PC-3 (cell line): ENCODE results near the gene EBF4. TPM values are rescaled to one million over a fixed set of nuclear protein-coding genes. Genes with fewer than 3 reads are reported as not detected.

Experiments
- ATAC-seq: fragments of 200-7000 bp; cut with Tn5 transposase; 2 replicates; pipeline ENCODE4 v1.9.1; 2020; ENCODE audit warnings: mild to moderate bottlenecking, moderate library complexity
- BruUV-seq: library from RNA; stranded (reverse); fragments of 400-500 nt; replicated peaks from 2 replicates; lab custom pipeline; 2021; lab: Mats Ljungman, UMichigan
- CTCF ChIA-PET: fragments of 300-600 bp; sonication (Branson Sonifier 250); formaldehyde crosslinking; loops from one replicate; lab custom pipeline; 2022; ENCODE audit warnings: antibody characterized with exemption; lab: Charles Lee
- POLR2A ChIA-PET: fragments of 300-600 bp; sonication (Branson Sonifier 250); formaldehyde crosslinking; loops from one replicate; lab custom pipeline; 2022; ENCODE audit warnings: antibody characterized with exemption; ENCODE audit not compliant: unreplicated experiment; lab: Charles Lee
- DNase-seq: peaks from one replicate; pipeline ENCODE4 v3.0.0-alpha.2; 2015
- H2AFZ ChIP-seq: fragments of 300-600 bp; sonication (generic); 2 replicates; pipeline ENCODE4 v1.6.0; 2016; ENCODE audit warnings: antibody characterized with exemption, low read length
- H3F3A ChIP-seq: fragments of 300-600 bp; sonication (generic); one replicate; pipeline ENCODE4 v1.6.0; 2017; ENCODE audit warnings: antibody characterized with exemption, low read length, control low read depth, mild to moderate bottlenecking; ENCODE audit not compliant: unreplicated experiment
- H3K27ac ChIP-seq: fragments of 300-600 bp; sonication (generic); 2 replicates; pipeline ENCODE4 v1.5.1; 2016; ENCODE audit warnings: mild to moderate bottlenecking, low read length
- H3K27me3 ChIP-seq: fragments of 300-600 bp; sonication (generic); 2 replicates; pipeline ENCODE4 v1.6.1; 2016; ENCODE audit warnings: low read length, mixed read lengths
- H3K36me3 ChIP-seq: fragments of 300-600 bp; sonication (generic); 2 replicates; pipeline ENCODE4 v1.6.1; 2016; ENCODE audit warnings: low read depth, mixed run types, low read length, mixed read lengths
- H3K4me1 ChIP-seq: fragments of 300-600 bp; sonication (generic); 2 replicates; pipeline ENCODE4 v1.5.1; 2016; ENCODE audit warnings: low read length; ENCODE audit not compliant: insufficient read depth
- H3K4me2 ChIP-seq: fragments of 300-600 bp; sonication (generic); 2 replicates; pipeline ENCODE4 v1.6.0; 2016; ENCODE audit warnings: low read length
- H3K4me3 ChIP-seq: fragments of 300-600 bp; sonication (generic); 2 replicates; pipeline ENCODE4 v1.5.1; 2016; ENCODE audit warnings: mild to moderate bottlenecking, low read length, mixed read lengths
- H3K79me2 ChIP-seq: fragments of 300-600 bp; sonication (generic); 2 replicates; pipeline ENCODE4 v1.6.1; 2017; ENCODE audit warnings: low read length, mixed read lengths
- H3K9ac ChIP-seq: fragments of 300-600 bp; sonication (generic); 2 replicates; pipeline ENCODE4 v1.6.0; 2016; ENCODE audit warnings: mild to moderate bottlenecking, low read length
- H3K9me2 ChIP-seq: fragments of 300-600 bp; sonication (generic); replicated peaks from 2 replicates; pipeline ENCODE4 v1.6.1; 2016; ENCODE audit warnings: mixed run types, low read length, mixed read lengths
- H3K9me3 ChIP-seq: fragments of 300-600 bp; sonication (generic); 2 replicates; pipeline ENCODE4 v1.6.1; 2016; ENCODE audit warnings: low read length, mixed read lengths
- H4K20me1 ChIP-seq: fragments of 300-600 bp; sonication (generic); 2 replicates; pipeline ENCODE4 v1.6.1; 2016; ENCODE audit warnings: low read length, mixed read lengths
- CTCF ChIP-seq: fragments of 300-600 bp; sonication (generic); conservative IDR thresholded peaks from 2 replicates; pipeline ENCODE4 v1.5.1; 2017; ENCODE audit warnings: antibody characterized with exemption, low read depth, mild to moderate bottlenecking, low read length
- EZH2 ChIP-seq: fragments of 300-600 bp; sonication (generic); IDR thresholded peaks from one replicate; pipeline ENCODE4 v1.6.1; 2017; ENCODE audit warnings: antibody characterized with exemption, mild to moderate bottlenecking, low read length; ENCODE audit not compliant: unreplicated experiment
- EZH2phosphoT487 ChIP-seq: fragments of 300-600 bp; sonication (generic); IDR thresholded peaks from 2 replicates; pipeline ENCODE4 v1.6.1; 2018; ENCODE audit warnings: mild to moderate bottlenecking, antibody characterized with exemption, low read length, borderline replicate concordance
- intact Hi-C: fragments of 100-400 bp; cut with micrococcal nuclease; formaldehyde crosslinking; loops from 2 replicates; pipeline ENCODE4 v1.9.0; 2023
- total RNA-seq: library from RNA; depleted of rRNA; stranded (reverse); fragments of >200 nt; gene quantifications from 2 replicates; pipeline ENCODE4 v1.2.3, GENCODE V29; 2014

The EBF4 gene
- total RNA-seq, 1 experiment from 2014 or later, result 1.8 TPM

GRCh38 chr20:2801286-2801728, 108.7 kb downstream of the EBF4 start:
- Histone ChIP-seq H3K4me3 (no peak overlapping the region), H4K20me1 (no peaks in the 10 kb centered on the region), H3K27ac (no peak overlapping the region), H3K9ac (no peak overlapping the region), H3K9me2 (no peaks in the 10 kb centered on the region), H3F3A (no peaks in the 10 kb centered on the region), H3K4me1 (no peaks in the 10 kb centered on the region), H3K27me3 (no peaks in the 10 kb centered on the region), H3K79me2 (no peaks in the 10 kb centered on the region), H3K36me3 (no peaks in the 10 kb centered on the region), H2AFZ (no peak overlapping the region), H3K4me2 (no peak overlapping the region), H3K9me3 (no peaks in the 10 kb centered on the region)
- intact Hi-C loops, result no loop called here
- TF ChIP-seq CTCF, result no peak
- no peak for TF ChIP-seq EZH2
- TF ChIP-seq EZH2phosphoT487, result no peak
- no TSS peak for BruUV-seq
- DNase-seq, result no peak
- no peak for ATAC-seq
- ChIA-PET POLR2A (no interaction called here), CTCF (no interaction called here)

- CTCF ChIA-PET, result no interaction called here
- no peak overlapping the region for H3K4me3 ChIP-seq
- no peak overlapping the region for H2AFZ ChIP-seq
- BruUV-seq, result no TSS peak
- no peaks in the 10 kb centered on the region for H3K9me3 ChIP-seq
- H3K9ac ChIP-seq, result no peak overlapping the region
- H3K79me2 ChIP-seq, result no peaks in the 10 kb centered on the region
- POLR2A ChIA-PET, result no interaction called here
- no peaks in the 10 kb centered on the region for H3K27me3 ChIP-seq
- no peaks in the 10 kb centered on the region for H3F3A ChIP-seq
- H4K20me1 ChIP-seq, result no peaks in the 10 kb centered on the region
- H3K4me2 ChIP-seq, result no peak overlapping the region
- H3K27ac ChIP-seq, result no peak overlapping the region
- H3K36me3 ChIP-seq, result no peaks in the 10 kb centered on the region
- ATAC-seq, result no peak
- no peak for DNase-seq
- no peak for TF ChIP-seq EZH2phosphoT487
- no peak for TF ChIP-seq CTCF
- no peak for TF ChIP-seq EZH2
- intact Hi-C loops, result no loop called here
- no peaks in the 10 kb centered on the region for H3K4me1 ChIP-seq
- H3K9me2 ChIP-seq, result no peaks in the 10 kb centered on the region
Observed at GRCh38 chr20:2804041-2804828, 111.7 kb downstream of the EBF4 start.
